Activated CD8-positive, alpha-beta T cell treated with anti-CD3 and anti-CD28 coated beads for 36 hours (primary cell): ENCODE results near the gene PHF5A. TPM values are rescaled to one million over a fixed set of nuclear protein-coding genes. Genes with fewer than 3 reads are reported as not detected.
"Not testable (repeated sequence)": the region's sequence is repeated elsewhere in the genome, so short reads cannot be mapped to it uniquely, and the experiment has no call there.

ENCODE experiments used
- ATAC-seq: fragments of 200-7000 bp; cut with Tn5 transposase; one replicate; pipeline ENCODE4 v1.10.0; 2021; ENCODE audit warnings: mild to moderate bottlenecking, moderate library complexity
- CTCF ChIA-PET: fragments of 350-600 bp; sonication (Branson Sonifier 250); formaldehyde crosslinking; loops from one replicate; lab custom pipeline; 2021; ENCODE audit warnings: antibody characterized with exemption; lab: Charles Lee
- POLR2A ChIA-PET: fragments of 350-600 bp; sonication (Branson Sonifier 250); formaldehyde crosslinking; loops from one replicate; lab custom pipeline; 2021; ENCODE audit warnings: antibody characterized with exemption; lab: Charles Lee
- DNase-seq: peaks from one replicate; pipeline ENCODE4 v3.0.0-alpha.2; 2020
- H3K27ac Mint-ChIP-seq: one replicate; pipeline ENCODE4 v1.8.0; 2021; ENCODE audit warnings: mild to moderate bottlenecking, mixed read lengths
- H3K27me3 Mint-ChIP-seq: one replicate; pipeline ENCODE4 v1.8.0; 2021; ENCODE audit warnings: mixed read lengths
- H3K36me3 Mint-ChIP-seq: one replicate; pipeline ENCODE4 v1.8.0; 2021; ENCODE audit warnings: low read depth, mixed read lengths
- H3K4me1 Mint-ChIP-seq: one replicate; pipeline ENCODE4 v1.8.0; 2021; ENCODE audit warnings: low read depth, mixed read lengths
- H3K4me3 Mint-ChIP-seq: one replicate; pipeline ENCODE4 v1.8.0; 2021; ENCODE audit warnings: mild to moderate bottlenecking, moderate library complexity, mixed read lengths
- H3K9me3 Mint-ChIP-seq: one replicate; pipeline ENCODE4 v1.8.0; 2021; ENCODE audit warnings: mixed read lengths
- intact Hi-C: fragments of 100-400 bp; cut with micrococcal nuclease; formaldehyde crosslinking; loops from one replicate; pipeline ENCODE4 v1.10.0; 2022
- total RNA-seq, 2 experiments: library from RNA; stranded (reverse); gene quantifications; one replicate each; pipeline ENCODE4 v1.2.3, GENCODE V29; 2021
- TF ChIP-seq, protein P1 (sequence below): fragments of 200-600 bp; IDR thresholded peaks from one replicate; pipeline ENCODE4 v1.8.0; 2022; ENCODE audit warnings: antibody characterized with exemption, mild to moderate bottlenecking

PHF5A gene
- total RNA-seq, 2 experiments from 2014 or later: 65.2 to 70.4 TPM

DNA sequence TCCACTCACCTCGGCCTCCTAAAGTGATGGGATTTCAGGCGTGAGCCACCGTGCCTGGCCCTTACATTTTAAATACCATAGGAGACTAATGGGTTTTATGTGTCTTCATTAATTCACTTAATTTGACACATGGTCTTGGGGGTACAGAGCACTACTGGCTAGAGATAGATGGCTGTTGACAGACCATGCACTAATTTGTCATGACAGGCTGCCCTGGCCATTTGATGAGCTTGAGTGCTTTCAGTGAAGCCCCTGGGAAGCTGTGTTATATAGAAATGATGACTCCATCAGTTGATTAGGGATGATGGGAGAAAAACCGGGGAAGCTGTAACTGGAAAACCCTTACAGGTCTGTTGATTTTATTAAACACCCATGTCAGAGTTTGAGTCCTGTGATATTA lies 6.6 kb downstream of the PHF5A start:
- Mint-ChIP-seq H3K36me3 (peaks cover 54% of the 10 kb centered on the region), H3K4me3 (no peak overlapping the region), H3K4me1 (peaks cover 21% of the 10 kb centered on the region), H3K9me3 (no peaks in the 10 kb centered on the region), H3K27me3 (no peaks in the 10 kb centered on the region), H3K27ac (no peak overlapping the region)
- TF ChIP-seq, protein P1, sequence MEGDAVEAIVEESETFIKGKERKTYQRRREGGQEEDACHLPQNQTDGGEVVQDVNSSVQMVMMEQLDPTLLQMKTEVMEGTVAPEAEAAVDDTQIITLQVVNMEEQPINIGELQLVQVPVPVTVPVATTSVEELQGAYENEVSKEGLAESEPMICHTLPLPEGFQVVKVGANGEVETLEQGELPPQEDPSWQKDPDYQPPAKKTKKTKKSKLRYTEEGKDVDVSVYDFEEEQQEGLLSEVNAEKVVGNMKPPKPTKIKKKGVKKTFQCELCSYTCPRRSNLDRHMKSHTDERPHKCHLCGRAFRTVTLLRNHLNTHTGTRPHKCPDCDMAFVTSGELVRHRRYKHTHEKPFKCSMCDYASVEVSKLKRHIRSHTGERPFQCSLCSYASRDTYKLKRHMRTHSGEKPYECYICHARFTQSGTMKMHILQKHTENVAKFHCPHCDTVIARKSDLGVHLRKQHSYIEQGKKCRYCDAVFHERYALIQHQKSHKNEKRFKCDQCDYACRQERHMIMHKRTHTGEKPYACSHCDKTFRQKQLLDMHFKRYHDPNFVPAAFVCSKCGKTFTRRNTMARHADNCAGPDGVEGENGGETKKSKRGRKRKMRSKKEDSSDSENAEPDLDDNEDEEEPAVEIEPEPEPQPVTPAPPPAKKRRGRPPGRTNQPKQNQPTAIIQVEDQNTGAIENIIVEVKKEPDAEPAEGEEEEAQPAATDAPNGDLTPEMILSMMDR: no peak
- no peak for ATAC-seq
- ChIA-PET CTCF (interaction anchor here (1.6 kb wide), 1 partner anchor 58 kb away, joined by 7 read pairs; no protein-coding TSS in a partner anchor), POLR2A (interaction anchor here (0.7 to 13.9 kb wide), 4 partner anchors 11 to 125 kb away, joined by 4 to 238 read pairs (median 5); partner anchors contain the start of gene TOB2)
- intact Hi-C loops: no loop called here
- no peak for DNase-seq

DNA sequence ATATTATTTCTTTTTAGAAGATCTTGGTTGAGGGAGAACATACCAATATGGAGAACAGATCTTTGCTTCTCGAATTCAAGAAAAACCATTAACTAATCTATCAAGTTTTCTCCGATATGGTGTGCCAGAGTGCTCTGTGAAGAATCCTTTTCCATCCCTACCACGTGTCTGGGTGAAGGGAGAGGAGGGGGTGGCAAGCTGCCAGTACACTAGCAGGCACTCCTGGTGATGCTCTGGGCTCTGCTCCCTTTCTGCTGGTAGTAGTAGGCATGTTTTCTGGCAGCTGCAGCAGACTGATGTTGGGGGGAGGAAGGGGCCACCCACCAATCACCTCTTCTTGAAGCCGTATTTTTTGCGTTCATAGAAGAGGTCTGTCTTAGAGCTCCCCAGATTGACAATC lies 8.4 kb downstream of the PHF5A start:
- H3K9me3 Mint-ChIP-seq, H3K27me3 Mint-ChIP-seq, intact Hi-C loops, H3K27ac Mint-ChIP-seq, H3K4me3 Mint-ChIP-seq, ATAC-seq, DNase-seq: not testable (repeated sequence)
- H3K4me1 Mint-ChIP-seq: peaks cover 16% of the 10 kb centered on the region
- CTCF ChIA-PET: interaction anchor here (1.2 kb wide), 1 partner anchor 73 kb away, joined by 3 read pairs; no protein-coding TSS in a partner anchor
- peaks cover 45% of the 10 kb centered on the region for H3K36me3 Mint-ChIP-seq
- POLR2A ChIA-PET: interaction anchor here (0.6 to 6.3 kb wide), 3 partner anchors 9 to 739 kb away, joined by 3 to 53 read pairs (median 22); partner anchors contain the start of genes ACO2, PHF5A and TOB2

DNA sequence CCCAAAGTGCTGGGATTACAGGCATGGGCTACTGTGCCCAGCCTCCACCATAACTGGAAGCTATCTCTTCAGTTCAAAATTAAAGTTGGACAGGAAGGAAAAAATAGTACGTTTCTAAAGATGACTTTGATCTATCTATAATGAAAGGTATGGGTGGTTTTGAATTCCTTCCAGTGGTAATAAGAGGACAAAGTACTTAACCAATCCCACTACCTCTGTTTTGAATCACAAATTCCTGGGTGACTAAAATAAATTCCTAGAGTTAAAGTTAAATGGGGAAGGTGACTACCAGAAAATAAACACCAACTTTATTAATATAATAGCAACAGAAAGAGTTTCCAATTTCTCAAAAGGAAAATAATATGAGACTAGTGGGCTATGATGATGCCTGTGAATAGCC lies 9.1 kb downstream of the PHF5A start:
- ChIA-PET POLR2A (interaction anchor here (0.7 to 6.3 kb wide), 3 partner anchors 9 to 27 kb away, joined by 3 to 53 read pairs (median 22); partner anchors contain the start of genes ACO2, PHF5A and TOB2), CTCF (interaction anchor here (1.2 kb wide), 1 partner anchor 73 kb away, joined by 3 read pairs; no protein-coding TSS in a partner anchor)
- peaks cover 10% of the 10 kb centered on the region for H3K4me1 Mint-ChIP-seq
- intact Hi-C loops: no loop called here
- no peak overlapping the region for H3K4me3 Mint-ChIP-seq
- H3K27me3 Mint-ChIP-seq: no peaks in the 10 kb centered on the region
- TF ChIP-seq, protein P1: no peak
- no peaks in the 10 kb centered on the region for H3K9me3 Mint-ChIP-seq
- ATAC-seq: no peak
- peaks cover 38% of the 10 kb centered on the region for H3K36me3 Mint-ChIP-seq
- no peak for DNase-seq
- H3K27ac Mint-ChIP-seq: peak overlapping the region; percentile 30

DNA sequence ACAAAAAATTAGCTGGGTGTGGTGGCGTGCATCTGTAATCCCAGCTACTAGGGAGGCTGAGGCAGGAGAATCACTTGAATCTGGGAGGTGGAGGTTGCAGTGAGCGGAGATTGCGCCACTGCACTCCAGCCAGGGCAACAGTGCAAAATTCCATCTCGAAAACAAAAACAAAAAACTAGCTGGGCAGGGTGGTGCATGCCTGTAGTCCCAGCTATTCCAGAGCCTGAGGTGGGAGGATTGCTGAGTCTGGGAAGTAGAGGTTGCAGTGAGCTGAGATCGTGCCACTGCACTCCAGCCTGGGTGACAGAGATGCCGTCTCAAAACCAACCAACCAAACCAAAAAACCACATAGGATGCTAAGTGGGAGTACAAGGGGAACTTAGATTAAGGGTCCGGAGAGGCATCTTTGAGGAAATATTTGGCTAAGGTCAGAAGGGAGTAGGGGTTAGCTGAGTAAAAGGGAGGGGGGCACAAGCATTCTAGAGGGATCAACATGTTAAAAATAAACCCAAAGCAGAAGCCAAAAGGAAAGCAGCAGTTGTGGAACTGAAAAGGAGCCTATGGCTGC lies 10.2 kb downstream of the PHF5A start:
- Mint-ChIP-seq H3K27ac (peak overlapping the region; percentile 54), H3K9me3 (no peaks in the 10 kb centered on the region), H3K27me3 (no peaks in the 10 kb centered on the region), H3K4me3 (no peak overlapping the region), H3K4me1 (peaks cover 6% of the 10 kb centered on the region), H3K36me3 (peaks cover 32% of the 10 kb centered on the region)
- intact Hi-C loops: no loop called here
- ChIA-PET CTCF (interaction anchor here (2.8 kb wide), 1 partner anchor 54 kb away, joined by 8 read pairs; no protein-coding TSS in a partner anchor), POLR2A (interaction anchor here (0.6 to 6.3 kb wide), 3 partner anchors 11 to 16 kb away, joined by 3 to 53 read pairs (median 22); partner anchors contain the start of genes ACO2, PHF5A and TOB2)
- ATAC-seq: no peak
- TF ChIP-seq, protein P1: no peak
- no peak for DNase-seq

DNA sequence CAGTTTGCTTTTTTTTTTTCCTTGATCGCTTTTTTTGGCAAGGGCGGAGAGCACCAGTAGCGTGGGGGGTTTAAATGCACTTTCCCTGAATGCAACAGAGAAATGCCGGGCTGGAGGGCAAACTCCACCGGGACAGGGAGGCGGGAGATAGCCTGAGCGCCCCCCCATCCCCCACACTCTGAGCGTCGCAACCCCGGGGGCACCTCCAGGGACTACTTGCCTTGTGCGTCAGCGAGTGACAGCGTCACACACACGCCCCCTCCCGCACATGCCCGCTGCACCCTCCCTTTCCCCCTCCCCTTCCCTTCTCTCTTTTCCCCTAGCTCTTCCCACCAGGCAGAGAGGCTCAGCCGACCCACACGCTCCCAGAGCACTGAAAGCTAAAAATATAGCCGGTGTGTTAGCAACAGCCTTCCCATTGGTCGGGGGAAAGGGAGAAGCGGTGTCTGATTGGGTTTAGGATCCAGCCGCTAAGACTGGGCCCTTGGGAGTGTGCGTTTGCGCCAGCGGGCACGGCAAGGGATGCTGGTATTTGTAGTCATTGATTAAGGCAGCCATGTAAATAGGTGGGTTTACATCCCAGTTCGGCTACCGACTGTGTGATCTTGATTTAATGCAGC lies 20.2 kb downstream of the PHF5A start:
- POLR2A ChIA-PET: interaction anchor here (0.6 to 14.3 kb wide), 10 partner anchors 10 to 1030 kb away, joined by 3 to 238 read pairs (median 6); partner anchors contain the start of genes ACO2, DESI1, PHF5A and RANGAP1
- Mint-ChIP-seq H3K4me3 (peak overlapping the region; percentile 90), H3K9me3 (no peaks in the 10 kb centered on the region), H3K36me3 (peaks cover 14% of the 10 kb centered on the region), H3K4me1 (peaks cover 10% of the 10 kb centered on the region), H3K27ac (peak overlapping the region; percentile 99), H3K27me3 (no peaks in the 10 kb centered on the region)
- CTCF ChIA-PET: interaction anchor here (1.6 kb wide), 1 partner anchor 45 kb away, joined by 7 read pairs; no protein-coding TSS in a partner anchor
- ATAC-seq (peak; percentile 67), DNase-seq (peak; percentile 95)
- TF ChIP-seq, protein P1: no peak
- intact Hi-C loops: no loop called here
